ENCODE data around the gene TRIM31.
"Not testable (repeated sequence)": the region's sequence is repeated elsewhere in the genome, so short reads cannot be mapped to it uniquely, and the experiment has no call there.

The TRIM31 gene

DNA sequence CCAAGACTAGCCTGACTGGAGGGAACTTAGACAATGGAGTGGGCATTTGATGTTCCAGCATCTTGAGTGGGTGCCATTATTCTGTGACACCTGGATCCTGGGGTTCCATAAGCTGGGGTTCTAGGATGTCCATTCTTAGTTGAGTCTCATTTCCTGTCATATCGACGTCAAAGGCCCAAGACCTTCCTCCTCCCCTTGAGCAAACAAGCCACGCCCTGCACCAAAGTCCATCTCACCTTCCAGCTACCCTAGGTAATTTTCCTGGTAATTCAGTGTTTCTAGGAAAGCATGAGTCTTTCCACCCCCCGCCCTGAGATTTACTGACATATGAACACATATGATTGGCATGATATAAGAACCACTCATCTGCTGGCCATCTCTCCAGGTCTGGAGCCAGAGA lies 22.9 kb upstream of the TRIM31 start, which contains the start of gene TRIM40:
Gene TRIM40 (plus strand): TSS at position 384 of the 400 bp plus-strand sequence. CDS start 897 bp downstream, outside the sequence.
- no peak for DNase-seq (ENCODE audit: low spot score)
- H3K27me3 Mint-ChIP-seq (ENCODE audit: low read depth) = peaks cover 51% of the 10 kb centered on the region
- no peak within 1 kb of the TSS for H3K4me3 Mint-ChIP-seq
- no peaks in the 10 kb centered on the region for H3K9me3 Mint-ChIP-seq
- no peak within 1 kb of the TSS for H3K27ac Mint-ChIP-seq
- H3K4me1 Mint-ChIP-seq (ENCODE audit: low read depth) = peaks cover 17% of the 10 kb centered on the region
- no peaks in the 10 kb centered on the region for H3K36me3 Mint-ChIP-seq (ENCODE audit: low read depth)

DNA sequence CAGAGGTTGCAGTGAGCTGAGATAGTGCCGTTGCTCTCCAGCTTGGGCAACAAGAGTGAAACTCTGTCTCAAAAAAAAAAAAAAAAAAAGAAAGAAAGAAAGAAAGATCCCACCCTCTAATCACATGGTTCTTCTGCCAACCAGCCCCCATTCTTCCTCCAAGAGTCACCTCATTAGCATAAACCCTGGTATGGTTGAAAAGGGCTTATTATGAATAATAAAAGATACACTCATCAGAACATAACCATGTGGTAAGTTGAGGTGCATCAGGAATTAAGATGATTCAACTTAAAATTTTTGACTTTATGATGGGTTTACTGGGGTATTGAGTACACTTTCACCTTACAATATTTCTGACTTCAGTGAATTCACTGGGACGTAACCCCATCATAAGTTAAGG lies 22.3 kb upstream of the TRIM31 start:
- no peak overlapping the region for H3K4me3 Mint-ChIP-seq
- H3K27ac Mint-ChIP-seq = no peak overlapping the region
- DNase-seq (ENCODE audit: low spot score) = no peak
- no peaks in the 10 kb centered on the region for H3K36me3 Mint-ChIP-seq (ENCODE audit: low read depth)
- no peaks in the 10 kb centered on the region for H3K9me3 Mint-ChIP-seq
- H3K4me1 Mint-ChIP-seq (ENCODE audit: low read depth) = peaks cover 20% of the 10 kb centered on the region
- peaks cover 54% of the 10 kb centered on the region for H3K27me3 Mint-ChIP-seq (ENCODE audit: low read depth)

DNA sequence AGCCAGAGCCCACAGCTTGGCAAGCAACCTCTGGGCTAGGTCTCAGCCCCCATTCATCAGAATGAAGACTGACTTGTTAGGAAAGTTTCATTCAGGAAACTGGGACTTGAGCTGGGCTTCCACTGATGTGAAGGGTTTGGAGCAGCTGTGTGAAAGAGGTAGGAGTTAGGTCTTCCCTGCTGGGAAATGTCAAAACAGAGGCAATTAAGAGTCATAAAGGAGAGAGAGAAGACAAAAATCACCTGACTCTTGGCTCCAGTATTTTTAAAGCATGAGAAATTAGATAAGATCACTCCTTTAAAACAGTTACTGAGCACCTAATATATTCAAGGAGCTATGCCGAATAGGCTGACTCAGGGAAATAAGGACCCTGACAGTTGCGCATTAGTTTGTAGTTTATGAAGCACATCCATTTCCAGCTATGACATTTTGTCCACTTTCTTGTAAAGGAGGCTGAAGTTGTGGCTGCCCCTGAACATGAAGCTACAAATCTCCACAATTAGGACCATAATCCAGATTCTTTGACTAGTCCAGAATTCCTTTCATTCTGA lies 19.1 kb upstream of the TRIM31 start:
- peaks cover 20% of the 10 kb centered on the region for H3K4me1 Mint-ChIP-seq (ENCODE audit: low read depth)
- H3K27ac Mint-ChIP-seq = no peak overlapping the region
- H3K36me3 Mint-ChIP-seq (ENCODE audit: low read depth) = no peaks in the 10 kb centered on the region
- no peaks in the 10 kb centered on the region for H3K9me3 Mint-ChIP-seq
- DNase-seq (ENCODE audit: low spot score) = no peak
- H3K4me3 Mint-ChIP-seq = no peak overlapping the region
- H3K27me3 Mint-ChIP-seq (ENCODE audit: low read depth) = peaks cover 64% of the 10 kb centered on the region

DNA sequence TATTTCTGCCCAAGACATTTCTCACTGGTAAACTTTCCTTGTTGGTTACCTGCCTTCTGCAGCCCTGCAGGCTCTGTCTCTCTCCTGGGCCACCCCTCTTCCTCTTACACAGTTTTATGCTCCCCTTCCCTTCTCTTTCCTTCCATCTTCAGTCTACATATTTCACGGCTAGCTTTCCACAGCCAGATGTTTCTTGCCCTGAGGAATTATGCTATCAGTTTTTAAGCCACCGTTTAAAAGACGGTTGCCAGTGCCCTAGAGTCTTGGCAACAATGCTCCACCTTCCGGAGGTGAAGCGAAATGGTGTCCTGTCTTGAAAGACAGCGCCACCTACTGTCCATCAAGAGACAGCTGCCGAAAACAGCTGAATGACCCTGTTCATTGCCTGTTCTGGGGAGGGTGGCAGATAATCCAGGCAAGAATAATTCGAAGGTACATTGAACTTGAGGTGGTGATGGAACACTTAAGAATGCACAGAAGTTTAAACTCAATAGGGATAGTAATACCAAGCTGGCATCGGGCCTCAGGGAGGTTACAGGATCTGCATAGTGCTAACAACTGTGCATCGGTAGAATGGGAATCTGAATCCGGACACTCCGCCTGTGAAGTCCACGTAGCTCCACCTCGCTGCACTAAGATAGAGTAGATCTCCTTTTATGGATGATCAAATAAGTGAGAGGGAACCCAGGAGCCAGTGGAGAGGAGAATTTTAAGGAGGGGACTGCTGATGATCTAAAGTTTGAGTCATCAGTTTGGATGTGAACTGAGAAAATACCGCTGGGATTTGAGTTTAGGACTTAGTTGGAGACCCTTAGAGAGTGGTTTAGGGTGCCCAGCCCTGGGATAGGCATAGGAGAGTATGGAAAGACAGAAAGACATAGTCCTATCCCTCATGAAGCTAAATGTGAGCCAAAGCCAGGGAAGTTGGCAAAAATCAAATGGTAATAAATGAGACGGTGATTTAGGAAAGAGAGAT lies 18.3 kb upstream of the TRIM31 start:
- Mint-ChIP-seq H3K27me3 (ENCODE audit: low read depth) (peaks cover 70% of the 10 kb centered on the region), H3K27ac (peak overlapping the region; percentile 24), H3K36me3 (ENCODE audit: low read depth) (no peaks in the 10 kb centered on the region), H3K4me3 (peak overlapping the region; percentile 35), H3K9me3 (no peaks in the 10 kb centered on the region), H3K4me1 (ENCODE audit: low read depth) (peaks cover 18% of the 10 kb centered on the region)
- peak; percentile 64 for DNase-seq (ENCODE audit: low spot score)

DNA sequence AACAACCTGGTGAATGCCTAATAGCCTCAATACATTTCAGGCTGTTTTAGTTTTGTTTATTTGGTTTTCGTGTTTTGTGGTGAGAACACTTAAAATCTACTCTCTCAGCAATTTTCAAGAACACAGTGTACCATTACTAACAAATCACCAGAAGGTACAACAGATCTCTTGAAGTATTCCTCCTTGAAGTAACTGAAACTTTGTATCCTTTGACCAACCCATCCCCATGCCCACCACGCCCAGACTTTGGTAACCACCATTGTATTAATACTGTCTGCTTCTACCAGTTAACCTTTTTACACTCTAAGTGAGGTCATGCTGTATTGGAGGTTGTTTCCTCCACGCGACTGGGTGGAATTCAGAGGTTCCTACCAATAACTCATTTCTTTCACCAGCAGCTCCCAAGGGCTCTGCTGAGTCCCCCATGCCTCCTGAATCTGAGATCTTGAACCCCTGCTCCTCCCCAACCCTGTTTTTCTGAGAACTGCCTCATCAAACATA lies 17.3 kb upstream of the TRIM31 start:
- no peak for DNase-seq (ENCODE audit: low spot score)
- H3K4me1 Mint-ChIP-seq (ENCODE audit: low read depth) = peaks cover 13% of the 10 kb centered on the region
- no peak overlapping the region for H3K4me3 Mint-ChIP-seq
- no peaks in the 10 kb centered on the region for H3K9me3 Mint-ChIP-seq
- H3K27ac Mint-ChIP-seq = no peak overlapping the region
- peaks cover 68% of the 10 kb centered on the region for H3K27me3 Mint-ChIP-seq (ENCODE audit: low read depth)
- no peaks in the 10 kb centered on the region for H3K36me3 Mint-ChIP-seq (ENCODE audit: low read depth)

DNA sequence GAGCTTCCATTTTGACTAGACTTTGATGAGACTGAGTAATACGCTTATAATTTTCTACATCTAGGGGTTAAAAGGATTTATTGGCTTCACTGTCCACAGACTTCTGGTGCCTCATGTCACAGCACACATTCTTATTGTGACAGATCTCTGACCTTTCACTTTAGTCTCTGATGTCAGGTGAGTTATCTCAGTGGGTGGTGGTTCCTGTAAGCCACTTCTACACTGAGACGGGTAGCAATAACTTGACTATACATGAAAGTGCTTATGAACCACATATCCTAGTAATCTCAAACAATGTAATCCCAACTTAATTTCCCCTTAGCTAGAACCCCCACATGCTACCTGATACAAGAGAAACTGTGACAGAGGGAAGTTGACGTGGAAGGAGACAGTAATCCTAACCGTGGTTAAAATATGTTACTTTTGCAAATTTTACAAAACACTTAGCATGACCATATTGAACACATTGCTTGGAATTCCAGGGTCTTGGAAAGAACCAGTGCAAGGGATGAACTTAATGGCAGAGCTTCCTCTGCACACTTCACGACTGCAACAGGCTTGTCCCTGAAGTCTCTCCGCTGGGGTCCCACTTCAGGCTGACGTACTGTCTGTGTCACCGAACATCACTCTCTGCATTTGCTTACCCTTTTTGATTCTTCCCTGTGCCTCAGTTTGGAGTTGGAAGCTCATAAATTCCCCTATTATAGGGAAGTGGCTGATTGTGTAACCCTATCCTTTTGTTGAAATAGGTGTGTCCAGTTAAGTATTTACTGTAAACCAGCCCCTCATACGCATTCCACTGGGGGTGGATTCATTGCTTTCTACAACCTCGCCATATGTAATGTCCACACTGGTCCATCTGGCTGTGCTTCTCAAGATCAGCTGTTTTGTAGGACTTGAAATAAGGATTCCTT lies 16.6 kb upstream of the TRIM31 start:
- peaks cover 67% of the 10 kb centered on the region for H3K27me3 Mint-ChIP-seq (ENCODE audit: low read depth)

DNA sequence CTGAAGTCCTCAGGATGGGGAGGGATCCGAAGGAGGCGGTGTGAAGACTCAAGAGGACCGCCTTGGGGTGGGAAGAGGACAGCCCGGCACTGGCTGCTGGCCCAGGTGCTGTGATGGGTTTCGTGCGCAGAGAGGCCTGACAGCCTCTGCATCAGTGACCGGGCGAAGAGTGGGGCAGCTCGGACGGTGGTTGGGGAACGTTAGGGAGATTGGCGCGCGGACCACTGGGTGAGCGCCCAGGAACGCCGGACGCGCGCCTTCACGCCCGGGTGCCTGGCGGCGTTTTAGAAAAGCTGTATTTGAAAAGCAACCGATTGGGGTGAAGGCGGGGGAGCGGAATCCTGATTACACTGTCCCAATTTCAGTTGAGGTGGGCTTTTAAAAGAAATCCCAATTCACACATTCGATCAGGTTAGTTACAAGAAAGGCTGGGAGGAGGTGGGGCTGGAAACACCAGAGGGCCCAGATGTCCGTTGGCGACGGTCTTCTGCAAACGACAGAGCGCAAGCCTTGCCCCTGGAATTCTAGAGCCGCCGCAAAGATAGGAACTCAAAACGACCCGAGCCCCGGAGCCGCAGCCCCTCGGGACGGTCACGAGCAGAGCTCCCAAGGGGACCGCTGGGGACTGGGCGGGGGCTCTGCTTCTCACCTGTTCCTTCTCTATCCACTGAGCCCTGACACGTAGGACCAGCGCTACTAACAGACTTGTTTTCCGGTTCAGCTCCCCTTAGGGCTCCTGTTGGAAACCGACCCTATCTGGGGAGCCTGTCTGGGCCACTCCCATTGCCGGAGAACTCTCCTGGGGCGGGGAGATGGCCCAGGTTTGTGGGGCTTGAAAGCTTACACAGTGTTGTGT lies 14.6 kb upstream of the TRIM31 start:
- Mint-ChIP-seq H3K4me1 (ENCODE audit: low read depth) (peaks cover 13% of the 10 kb centered on the region), H3K9me3 (no peaks in the 10 kb centered on the region), H3K27ac (no peak overlapping the region), H3K36me3 (ENCODE audit: low read depth) (no peaks in the 10 kb centered on the region), H3K27me3 (ENCODE audit: low read depth) (peaks cover 66% of the 10 kb centered on the region), H3K4me3 (no peak overlapping the region)
- no peak for DNase-seq (ENCODE audit: low spot score)

More for the DNA sequence above, 16.6 kb upstream of the TRIM31 start:
- Mint-ChIP-seq H3K9me3 (no peaks in the 10 kb centered on the region), H3K27ac (no peak overlapping the region), H3K4me3 (no peak overlapping the region), H3K36me3 (ENCODE audit: low read depth) (no peaks in the 10 kb centered on the region), H3K4me1 (ENCODE audit: low read depth) (peaks cover 13% of the 10 kb centered on the region)
- no peak for DNase-seq (ENCODE audit: low spot score)

DNA sequence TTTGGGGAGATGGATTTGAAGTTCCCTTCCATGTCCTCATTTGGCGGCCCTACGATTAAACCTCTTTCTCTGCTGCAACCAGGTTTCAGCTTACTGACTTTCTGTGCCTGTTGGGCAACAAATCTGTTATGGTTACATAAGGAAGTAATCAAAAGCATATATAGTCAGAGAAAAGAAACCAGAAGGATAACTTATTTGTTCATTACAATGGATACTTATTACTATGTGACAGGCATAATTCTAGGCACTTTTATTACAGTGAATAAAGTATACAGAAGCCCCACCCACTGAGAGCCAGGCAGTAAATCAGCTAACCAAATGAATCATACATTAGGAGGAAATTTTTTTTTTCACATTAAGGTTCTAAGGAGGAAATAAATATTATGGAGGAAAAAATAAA lies 9.6 kb upstream of the TRIM31 start:
- Mint-ChIP-seq H3K4me3 (no peak overlapping the region), H3K36me3 (ENCODE audit: low read depth) (no peaks in the 10 kb centered on the region), H3K9me3 (no peaks in the 10 kb centered on the region), H3K27ac (no peak overlapping the region), H3K4me1 (ENCODE audit: low read depth) (no peaks in the 10 kb centered on the region), H3K27me3 (ENCODE audit: low read depth) (peaks cover 37% of the 10 kb centered on the region)
- DNase-seq (ENCODE audit: low spot score) = no peak

DNA sequence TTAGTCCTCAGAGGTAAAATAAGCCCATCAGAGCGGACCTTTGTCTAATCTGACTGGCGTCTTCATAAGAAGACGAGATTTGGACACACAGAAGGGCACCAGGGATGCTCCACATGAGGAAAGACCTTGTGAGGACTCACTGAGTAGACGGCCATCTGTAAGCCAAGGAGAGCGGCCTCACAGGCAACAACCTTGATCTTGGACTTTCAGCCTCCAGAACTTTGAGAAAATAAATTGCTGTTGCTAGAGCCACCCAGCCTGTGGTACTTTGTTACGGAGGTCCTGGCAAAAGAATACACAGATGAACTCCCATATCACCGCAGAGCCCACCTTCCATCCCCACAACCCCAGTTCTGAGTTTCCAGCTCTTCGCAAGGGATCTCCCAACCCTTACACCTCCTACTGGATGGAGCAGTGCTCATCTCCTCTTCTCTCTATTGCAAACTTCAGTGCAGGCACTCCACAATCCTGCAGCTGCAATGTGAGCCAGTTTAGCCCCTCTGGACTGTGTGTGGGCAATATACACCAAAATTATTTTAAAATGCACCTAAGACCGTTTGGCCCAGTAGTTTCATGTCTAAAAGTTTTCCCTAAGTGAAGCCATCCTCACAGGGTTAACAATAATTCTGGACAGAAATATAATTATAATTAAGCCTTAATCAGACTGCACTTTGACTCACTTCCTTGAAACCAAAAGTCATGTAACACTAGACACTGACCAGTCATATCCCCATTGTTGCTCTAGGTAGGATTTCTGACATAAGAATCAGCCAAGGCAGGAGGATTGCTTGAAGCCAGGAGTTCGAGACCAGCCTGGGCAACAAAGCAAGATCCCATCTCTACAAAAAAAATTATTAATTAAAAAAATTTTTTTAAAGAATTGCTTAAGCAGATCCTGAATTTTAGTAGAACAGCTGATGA lies 8.8 kb upstream of the TRIM31 start:
- DNase-seq (ENCODE audit: low spot score) = no peak
- no peak overlapping the region for H3K27ac Mint-ChIP-seq
- H3K4me3 Mint-ChIP-seq = no peak overlapping the region
- no peaks in the 10 kb centered on the region for H3K9me3 Mint-ChIP-seq
- no peaks in the 10 kb centered on the region for H3K36me3 Mint-ChIP-seq (ENCODE audit: low read depth)
- no peaks in the 10 kb centered on the region for H3K4me1 Mint-ChIP-seq (ENCODE audit: low read depth)
- H3K27me3 Mint-ChIP-seq (ENCODE audit: low read depth) = peaks cover 30% of the 10 kb centered on the region

DNA sequence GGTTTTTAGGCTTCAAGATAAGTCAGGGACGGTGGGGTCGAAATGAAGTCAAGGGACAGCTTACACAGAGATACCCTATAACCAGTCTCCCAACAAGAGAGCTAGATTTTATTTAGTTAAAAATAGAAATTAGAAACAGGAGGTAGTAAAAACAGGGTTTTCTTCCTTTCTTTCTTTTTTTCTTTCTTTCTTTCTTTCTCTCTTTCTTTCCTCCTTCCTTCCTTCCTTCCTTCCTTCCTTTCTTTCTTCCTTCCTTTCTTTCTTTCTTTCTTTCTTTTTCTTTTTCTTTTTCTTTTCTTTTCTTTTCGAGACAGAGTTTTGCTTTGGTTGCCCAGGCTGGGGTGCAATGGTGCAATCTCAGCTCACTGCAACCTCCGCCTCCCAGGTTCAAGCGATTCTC lies 5.8 kb upstream of the TRIM31 start:
- not testable (repeated sequence) for H3K9me3 Mint-ChIP-seq; H3K27ac Mint-ChIP-seq; DNase-seq (ENCODE audit: low spot score); H3K36me3 Mint-ChIP-seq (ENCODE audit: low read depth); H3K4me1 Mint-ChIP-seq (ENCODE audit: low read depth); H3K4me3 Mint-ChIP-seq
- H3K27me3 Mint-ChIP-seq (ENCODE audit: low read depth) = peaks cover 35% of the 10 kb centered on the region

DNA sequence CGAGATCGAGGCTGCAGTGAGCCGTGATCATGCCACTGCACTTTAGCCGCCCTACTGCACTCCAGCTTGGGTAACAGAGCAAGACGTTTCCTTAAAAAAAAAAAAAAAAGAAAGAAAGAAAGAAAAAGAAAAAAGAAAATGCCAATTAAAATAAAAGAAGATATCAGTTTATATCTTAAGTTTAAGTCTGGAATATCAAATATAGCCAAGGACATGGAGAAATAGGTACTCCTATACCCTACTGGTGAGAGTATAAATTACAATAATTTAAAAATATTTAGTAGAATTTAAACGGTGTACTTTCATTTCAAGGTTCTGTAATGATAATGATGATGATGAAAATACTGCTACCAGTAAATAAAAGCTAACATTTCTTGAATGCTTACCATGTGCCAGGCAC lies 3.8 kb upstream of the TRIM31 start:
- H3K4me3 Mint-ChIP-seq = no peak overlapping the region
- peaks cover 4% of the 10 kb centered on the region for H3K4me1 Mint-ChIP-seq (ENCODE audit: low read depth)
- no peaks in the 10 kb centered on the region for H3K9me3 Mint-ChIP-seq
- peaks cover 47% of the 10 kb centered on the region for H3K27me3 Mint-ChIP-seq (ENCODE audit: low read depth)
- no peak overlapping the region for H3K27ac Mint-ChIP-seq
- H3K36me3 Mint-ChIP-seq (ENCODE audit: low read depth) = no peaks in the 10 kb centered on the region
- no peak for DNase-seq (ENCODE audit: low spot score)

DNA sequence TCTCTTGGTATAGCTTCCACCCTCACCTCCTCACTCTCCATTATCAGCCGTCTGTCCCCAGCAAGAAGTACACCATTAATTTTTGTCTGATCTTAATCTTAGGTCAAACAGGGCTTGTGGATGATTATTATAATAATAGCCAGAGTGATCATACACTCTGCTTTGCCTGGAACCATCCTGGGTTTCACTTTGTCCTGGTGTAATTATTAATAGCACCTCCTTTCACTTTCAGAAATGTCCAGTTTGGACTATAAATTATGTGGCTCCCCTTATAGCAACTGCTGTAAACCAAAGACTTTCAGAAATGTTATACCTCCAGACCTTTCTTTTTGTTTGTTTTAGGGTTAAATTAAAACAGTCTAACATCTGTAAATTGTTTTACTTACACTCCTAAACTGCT lies 951 bp upstream of the TRIM31 start:
- H3K27me3 Mint-ChIP-seq (ENCODE audit: low read depth) = peaks cover 56% of the 10 kb centered on the region
- DNase-seq (ENCODE audit: low spot score) = no peak
- H3K27ac Mint-ChIP-seq = no peak overlapping the region
- no peaks in the 10 kb centered on the region for H3K36me3 Mint-ChIP-seq (ENCODE audit: low read depth)
- no peaks in the 10 kb centered on the region for H3K9me3 Mint-ChIP-seq
- H3K4me3 Mint-ChIP-seq = no peak overlapping the region
- H3K4me1 Mint-ChIP-seq (ENCODE audit: low read depth) = peaks cover 4% of the 10 kb centered on the region
